HEK293 (cell line): Measurements from ENCODE around the gene AHCYL2.

Source experiments
- ZFP3 ChIP-seq: fragments of 450-650 bp; formaldehyde crosslinking; IDR thresholded peaks from 2 replicates; pipeline ENCODE4 v1.5.1; 2016; ENCODE audit warnings: low read depth, missing biosample characterization, missing genetic modification characterization
- TF ChIP-seq, protein P1 (sequence below): fragments of 450-650 bp; formaldehyde crosslinking; IDR thresholded peaks from 2 replicates; pipeline ENCODE4 v1.5.1; 2016; ENCODE audit warnings: missing biosample characterization, missing genetic modification characterization

DNA sequence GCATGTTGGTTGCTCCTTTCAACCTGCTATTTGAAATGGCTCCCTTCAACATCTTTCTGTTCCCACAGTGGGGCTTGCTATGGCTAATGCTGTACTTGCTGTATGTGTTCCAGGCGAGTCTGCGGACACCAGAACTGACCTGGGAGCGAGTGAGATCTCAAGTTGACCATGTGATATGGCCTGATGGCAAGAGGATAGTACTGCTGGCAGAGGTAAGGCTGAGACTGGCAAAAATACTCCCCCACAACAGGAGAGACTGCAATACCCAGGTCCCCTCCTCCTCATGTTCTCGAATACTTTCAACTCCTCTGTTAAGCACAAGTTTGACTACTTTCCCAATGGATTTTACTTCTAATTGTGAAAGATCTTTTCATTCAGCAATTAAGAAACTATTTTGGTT is 197.9 kb downstream of the AHCYL2 start:
- TF ChIP-seq, protein P1, sequence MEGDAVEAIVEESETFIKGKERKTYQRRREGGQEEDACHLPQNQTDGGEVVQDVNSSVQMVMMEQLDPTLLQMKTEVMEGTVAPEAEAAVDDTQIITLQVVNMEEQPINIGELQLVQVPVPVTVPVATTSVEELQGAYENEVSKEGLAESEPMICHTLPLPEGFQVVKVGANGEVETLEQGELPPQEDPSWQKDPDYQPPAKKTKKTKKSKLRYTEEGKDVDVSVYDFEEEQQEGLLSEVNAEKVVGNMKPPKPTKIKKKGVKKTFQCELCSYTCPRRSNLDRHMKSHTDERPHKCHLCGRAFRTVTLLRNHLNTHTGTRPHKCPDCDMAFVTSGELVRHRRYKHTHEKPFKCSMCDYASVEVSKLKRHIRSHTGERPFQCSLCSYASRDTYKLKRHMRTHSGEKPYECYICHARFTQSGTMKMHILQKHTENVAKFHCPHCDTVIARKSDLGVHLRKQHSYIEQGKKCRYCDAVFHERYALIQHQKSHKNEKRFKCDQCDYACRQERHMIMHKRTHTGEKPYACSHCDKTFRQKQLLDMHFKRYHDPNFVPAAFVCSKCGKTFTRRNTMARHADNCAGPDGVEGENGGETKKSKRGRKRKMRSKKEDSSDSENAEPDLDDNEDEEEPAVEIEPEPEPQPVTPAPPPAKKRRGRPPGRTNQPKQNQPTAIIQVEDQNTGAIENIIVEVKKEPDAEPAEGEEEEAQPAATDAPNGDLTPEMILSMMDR (tag by site-specific recombination) = no peak
- TF ChIP-seq ZFP3 (tag by site-specific recombination) = no peak
